Neural progenitor cell (in vitro differentiated cells): ENCODE results near the gene SEPHS1. TPM values are rescaled to one million over a fixed set of nuclear protein-coding genes. Genes with fewer than 3 reads are reported as not detected.

Experiments used
- DNase-seq: peaks from one replicate; pipeline ENCODE4 v3.0.0-alpha.2; 2016; ENCODE audit warnings: low spot score
- H2AFZ ChIP-seq: fragments of 200-600 bp; sonication (generic); replicated peaks from 2 replicates; pipeline ENCODE4 v1.6.1; 2016; ENCODE audit warnings: antibody characterized with exemption
- H3F3A ChIP-seq: fragments of 200-600 bp; sonication (generic); 2 replicates; pipeline ENCODE4 v1.6.1; 2016; ENCODE audit warnings: antibody characterized with exemption, low read depth
- H3K27ac ChIP-seq: fragments of 200-600 bp; sonication (generic); 2 replicates; pipeline ENCODE4 v1.5.1; 2016; ENCODE audit warnings: mild to moderate bottlenecking
- H3K27me3 ChIP-seq: fragments of 200-600 bp; sonication (generic); 2 replicates; pipeline ENCODE4 v1.6.1; 2016; ENCODE audit warnings: mild to moderate bottlenecking, moderate library complexity
- H3K36me3 ChIP-seq: fragments of 200-600 bp; sonication (generic); 2 replicates; pipeline ENCODE4 v1.5.1; 2016
- H3K4me1 ChIP-seq: fragments of 200-600 bp; sonication (generic); 2 replicates; pipeline ENCODE4 v1.6.1; 2016; ENCODE audit warnings: mixed run types
- H3K4me2 ChIP-seq: fragments of 200-600 bp; sonication (generic); 2 replicates; pipeline ENCODE4 v1.6.1; 2016
- H3K4me3 ChIP-seq: fragments of 200-600 bp; sonication (generic); 2 replicates; pipeline ENCODE4 v1.5.1; 2016
- H3K79me2 ChIP-seq: fragments of 200-600 bp; sonication (generic); 2 replicates; pipeline ENCODE4 v1.6.1; 2016; ENCODE audit warnings: low read depth
- H3K9ac ChIP-seq: fragments of 200-600 bp; sonication (generic); 2 replicates; pipeline ENCODE4 v1.6.1; 2016
- H3K9me3 ChIP-seq: fragments of 200-600 bp; sonication (generic); 2 replicates; pipeline ENCODE4 v1.5.1; 2016; ENCODE audit warnings: low read depth
- H4K20me1 ChIP-seq: fragments of 200-600 bp; sonication (generic); 2 replicates; pipeline ENCODE4 v1.6.1; 2016; ENCODE audit warnings: low read depth
- H3K27ac Mint-ChIP-seq: 3 replicates; pipeline ENCODE4 v1.8.0; 2021; ENCODE audit warnings: mixed read lengths
- H3K27me3 Mint-ChIP-seq: 2 replicates; pipeline ENCODE4 v1.8.0; 2022; ENCODE audit warnings: low read depth, mild to moderate bottlenecking, inconsistent platforms, moderate library complexity, mixed read lengths; ENCODE audit not compliant: insufficient read depth
- H3K36me3 Mint-ChIP-seq: 3 replicates; pipeline ENCODE4 v1.8.0; 2021; ENCODE audit warnings: mixed read lengths
- H3K4me1 Mint-ChIP-seq: 3 replicates; pipeline ENCODE4 v1.8.0; 2021; ENCODE audit warnings: mixed read lengths
- H3K4me3 Mint-ChIP-seq: 3 replicates; pipeline ENCODE4 v1.8.0; 2021; ENCODE audit warnings: mild to moderate bottlenecking, moderate library complexity, mixed read lengths
- H3K9me3 Mint-ChIP-seq: 3 replicates; pipeline ENCODE4 v1.8.0; 2020; ENCODE audit warnings: mixed read lengths
- EZH2 ChIP-seq: fragments of 200-600 bp; sonication (generic); IDR thresholded peaks from 2 replicates; pipeline ENCODE4 v1.6.1; 2017; ENCODE audit warnings: antibody characterized with exemption, mild to moderate bottlenecking, moderate library complexity
- EZH2phosphoT487 ChIP-seq: fragments of 200-600 bp; sonication (generic); IDR thresholded peaks from 2 replicates; pipeline ENCODE4 v1.6.1; 2017; ENCODE audit warnings: antibody characterized with exemption
- total RNA-seq: library from RNA; depleted of rRNA; stranded (reverse); fragments of >200 nt; gene quantifications from 2 replicates; pipeline ENCODE4 v1.2.3, GENCODE V29; 2015; ENCODE audit warnings: low replicate concordance
- TF ChIP-seq, protein P1 (sequence below): fragments of 200-600 bp; sonication (generic); IDR thresholded peaks from 2 replicates; pipeline ENCODE4 v1.5.1; 2017; ENCODE audit warnings: antibody characterized with exemption, mild to moderate bottlenecking

Gene SEPHS1
- total RNA-seq, 1 donor from 2014 or later, result 94.9 TPM

DNA sequence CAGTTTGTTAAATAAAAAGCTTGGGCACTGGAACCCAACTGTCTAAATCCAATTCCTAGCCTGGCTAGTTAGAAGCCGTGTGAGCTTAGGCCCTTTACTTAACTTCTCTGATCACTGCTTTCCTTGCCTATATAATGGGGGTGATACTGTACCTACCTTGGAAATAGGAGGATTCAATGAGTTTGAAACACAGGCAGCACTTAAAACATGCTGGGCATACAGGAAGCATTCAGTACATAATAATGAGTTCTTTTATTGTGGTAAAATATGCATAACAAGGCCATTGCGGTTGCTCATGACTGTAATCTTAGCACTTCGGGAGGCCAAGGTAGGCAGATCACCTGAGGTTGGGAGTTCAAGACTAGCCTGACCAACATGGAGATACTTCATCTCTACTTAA is 47.4 kb upstream of the SEPHS1 start:
- no peak overlapping the region for H3K27ac Mint-ChIP-seq
- DNase-seq, result no peak

DNA sequence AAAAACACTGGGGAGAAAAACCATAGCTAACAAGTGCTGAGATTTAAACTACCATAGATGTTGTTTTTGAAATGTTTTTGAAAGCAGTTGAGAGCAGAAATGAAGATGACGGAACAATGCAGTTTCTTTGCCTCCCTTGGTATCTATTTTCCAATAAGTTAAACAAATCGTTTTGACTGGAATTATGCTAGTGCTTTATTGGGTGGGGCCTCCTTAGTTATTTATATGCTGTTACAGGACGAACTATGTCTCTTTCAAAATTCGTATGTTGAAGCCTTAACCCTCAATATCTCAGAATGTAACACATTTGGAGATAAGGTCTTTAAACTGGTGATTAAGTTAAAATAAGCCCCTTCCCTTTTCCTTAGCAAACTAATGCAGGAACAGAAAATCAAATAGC is 45.5 kb upstream of the SEPHS1 start:
- H3K4me1 Mint-ChIP-seq, result peaks cover 5% of the 10 kb centered on the region
- Histone ChIP-seq H2AFZ (no peak overlapping the region), H3K36me3 (no peaks in the 10 kb centered on the region), H3K79me2 (no peaks in the 10 kb centered on the region), H3K4me3 (no peak overlapping the region), H3F3A (no peaks in the 10 kb centered on the region), H3K4me1 (no peaks in the 10 kb centered on the region), H3K4me2 (no peak overlapping the region), H3K27me3 (no peaks in the 10 kb centered on the region), H4K20me1 (no peaks in the 10 kb centered on the region), H3K27ac (no peak overlapping the region), H3K9ac (no peak overlapping the region), H3K9me3 (no peaks in the 10 kb centered on the region)
- H3K27ac Mint-ChIP-seq, result no peak overlapping the region
- no peak overlapping the region for H3K4me3 Mint-ChIP-seq
- no peak for DNase-seq
- TF ChIP-seq, protein P1, sequence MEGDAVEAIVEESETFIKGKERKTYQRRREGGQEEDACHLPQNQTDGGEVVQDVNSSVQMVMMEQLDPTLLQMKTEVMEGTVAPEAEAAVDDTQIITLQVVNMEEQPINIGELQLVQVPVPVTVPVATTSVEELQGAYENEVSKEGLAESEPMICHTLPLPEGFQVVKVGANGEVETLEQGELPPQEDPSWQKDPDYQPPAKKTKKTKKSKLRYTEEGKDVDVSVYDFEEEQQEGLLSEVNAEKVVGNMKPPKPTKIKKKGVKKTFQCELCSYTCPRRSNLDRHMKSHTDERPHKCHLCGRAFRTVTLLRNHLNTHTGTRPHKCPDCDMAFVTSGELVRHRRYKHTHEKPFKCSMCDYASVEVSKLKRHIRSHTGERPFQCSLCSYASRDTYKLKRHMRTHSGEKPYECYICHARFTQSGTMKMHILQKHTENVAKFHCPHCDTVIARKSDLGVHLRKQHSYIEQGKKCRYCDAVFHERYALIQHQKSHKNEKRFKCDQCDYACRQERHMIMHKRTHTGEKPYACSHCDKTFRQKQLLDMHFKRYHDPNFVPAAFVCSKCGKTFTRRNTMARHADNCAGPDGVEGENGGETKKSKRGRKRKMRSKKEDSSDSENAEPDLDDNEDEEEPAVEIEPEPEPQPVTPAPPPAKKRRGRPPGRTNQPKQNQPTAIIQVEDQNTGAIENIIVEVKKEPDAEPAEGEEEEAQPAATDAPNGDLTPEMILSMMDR, result no peak
- no peak for TF ChIP-seq EZH2
- TF ChIP-seq EZH2phosphoT487, result no peak
- no peaks in the 10 kb centered on the region for H3K36me3 Mint-ChIP-seq
- no peaks in the 10 kb centered on the region for H3K9me3 Mint-ChIP-seq
- H3K27me3 Mint-ChIP-seq, result no peaks in the 10 kb centered on the region

More for the DNA sequence above, 47.4 kb upstream of the SEPHS1 start:
- no peaks in the 10 kb centered on the region for H3K27me3 ChIP-seq
- Mint-ChIP-seq H3K4me3 (no peak overlapping the region), H3K27me3 (no peaks in the 10 kb centered on the region), H3K36me3 (no peaks in the 10 kb centered on the region), H3K9me3 (peaks cover 4% of the 10 kb centered on the region), H3K4me1 (peaks cover 4% of the 10 kb centered on the region)
- no peaks in the 10 kb centered on the region for H3K9me3 ChIP-seq
- H4K20me1 ChIP-seq, result no peaks in the 10 kb centered on the region
- H3K27ac ChIP-seq, result no peak overlapping the region
- H3K4me2 ChIP-seq, result no peak overlapping the region
- H3F3A ChIP-seq, result no peaks in the 10 kb centered on the region
- H2AFZ ChIP-seq, result no peak overlapping the region
- H3K4me1 ChIP-seq, result no peaks in the 10 kb centered on the region
- H3K36me3 ChIP-seq, result no peaks in the 10 kb centered on the region
- no peaks in the 10 kb centered on the region for H3K79me2 ChIP-seq
- TF ChIP-seq EZH2phosphoT487 (no peak), EZH2 (no peak)
- TF ChIP-seq, protein P1, result no peak
- H3K9ac ChIP-seq, result no peak overlapping the region
- H3K4me3 ChIP-seq, result no peak overlapping the region

DNA sequence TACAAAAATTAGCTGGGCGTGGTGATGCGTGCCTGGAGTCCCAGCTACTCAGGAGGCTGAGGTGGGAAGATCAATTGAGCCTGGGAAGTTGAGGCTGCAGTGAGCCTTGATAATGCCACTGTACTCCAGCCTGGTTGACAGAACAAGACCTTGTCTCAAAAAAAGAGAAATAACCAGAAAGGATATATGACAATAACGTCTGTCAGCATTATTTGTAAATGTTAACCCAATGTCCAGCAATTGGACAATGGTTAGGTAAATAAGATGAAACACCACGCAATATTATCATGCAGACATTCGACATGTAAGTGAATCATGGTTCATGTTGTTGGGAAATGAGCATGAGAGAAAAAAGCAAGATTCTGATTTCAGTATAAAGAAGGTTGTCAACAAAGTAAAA is 44.6 kb upstream of the SEPHS1 start:
- no peaks in the 10 kb centered on the region for H4K20me1 ChIP-seq
- Mint-ChIP-seq H3K27me3 (no peaks in the 10 kb centered on the region), H3K9me3 (no peaks in the 10 kb centered on the region)

More for the DNA sequence above, 44.6 kb upstream of the SEPHS1 start:
- H3K4me3 Mint-ChIP-seq, result no peak overlapping the region
- Histone ChIP-seq H3K27ac (no peak overlapping the region), H3K27me3 (no peaks in the 10 kb centered on the region), H3K4me2 (no peak overlapping the region), H3K4me3 (no peak overlapping the region), H3K79me2 (no peaks in the 10 kb centered on the region), H3K9ac (no peak overlapping the region), H2AFZ (no peak overlapping the region), H3K4me1 (no peaks in the 10 kb centered on the region), H3K36me3 (no peaks in the 10 kb centered on the region), H3K9me3 (no peaks in the 10 kb centered on the region), H3F3A (no peaks in the 10 kb centered on the region)
- no peak for TF ChIP-seq EZH2
- TF ChIP-seq, protein P1, result no peak
- no peak for TF ChIP-seq EZH2phosphoT487
- H3K27ac Mint-ChIP-seq, result no peak overlapping the region
- H3K36me3 Mint-ChIP-seq, result no peaks in the 10 kb centered on the region
- H3K4me1 Mint-ChIP-seq, result peaks cover 5% of the 10 kb centered on the region
- no peak for DNase-seq
